ENCODE results near the gene ARHGAP44.

Gene ARHGAP44

GRCh38 chr17:12789481-12790248 is at the start of gene ARHGAP44:
ARHGAP44 (plus strand) TSS chr17:12789498; CDS start chr17:12789839, 341 bp downstream.
- DNase-seq, result no peak

GRCh38 chr17:12739500-12739899 is 49.8 kb upstream of the ARHGAP44 start:
- DNase-seq, result no peak

- no peak for DNase-seq
Measured at GRCh38 chr17:12743046-12743445, 46.3 kb upstream of the ARHGAP44 start.

- DNase-seq, result no peak
Measured at GRCh38 chr17:12744298-12744697, 45.0 kb upstream of the ARHGAP44 start.

- DNase-seq, result no peak
Measured at GRCh38 chr17:12744786-12745185, 44.5 kb upstream of the ARHGAP44 start.

GRCh38 chr17:12745486-12745885 is 43.8 kb upstream of the ARHGAP44 start:
- no peak for DNase-seq

- no peak for DNase-seq
Measured at GRCh38 chr17:12756786-12757185, 32.5 kb upstream of the ARHGAP44 start.

GRCh38 chr17:12759090-12759489 is 30.2 kb upstream of the ARHGAP44 start:
- DNase-seq, result no peak

- no peak for DNase-seq
Measured at GRCh38 chr17:12765548-12765947, 23.8 kb upstream of the ARHGAP44 start.

- DNase-seq, result no peak
Measured at GRCh38 chr17:12768255-12768654, 21.0 kb upstream of the ARHGAP44 start.

GRCh38 chr17:12769981-12770380 is 19.3 kb upstream of the ARHGAP44 start:
- DNase-seq, result no peak

- DNase-seq, result no peak
Measured at GRCh38 chr17:12773153-12773552, 16.1 kb upstream of the ARHGAP44 start.

GRCh38 chr17:12789075-12789480 is 220 bp upstream of the ARHGAP44 start:
- no peak for DNase-seq

- DNase-seq, result no peak
Measured at GRCh38 chr17:12790249-12791106, 1.2 kb downstream of the ARHGAP44 start.

GRCh38 chr17:12794919-12795532 is 5.7 kb downstream of the ARHGAP44 start:
- DNase-seq, result no peak

- no peak for DNase-seq
Measured at GRCh38 chr17:12800855-12801365, 11.6 kb downstream of the ARHGAP44 start.

- DNase-seq, result no peak
Measured at GRCh38 chr17:12806630-12807029, 17.3 kb downstream of the ARHGAP44 start.

GRCh38 chr17:12808723-12809122 is 19.4 kb downstream of the ARHGAP44 start:
- no peak for DNase-seq

GRCh38 chr17:12812877-12813276 is 23.6 kb downstream of the ARHGAP44 start:
- DNase-seq, result no peak

GRCh38 chr17:12813664-12814063 is 24.4 kb downstream of the ARHGAP44 start:
- no peak for DNase-seq

GRCh38 chr17:12814718-12815117 is 25.4 kb downstream of the ARHGAP44 start:
- no peak for DNase-seq

GRCh38 chr17:12815642-12816141 is 26.4 kb downstream of the ARHGAP44 start:
- no peak for DNase-seq

GRCh38 chr17:12821376-12821940 is 32.2 kb downstream of the ARHGAP44 start:
- no peak for DNase-seq

Measured in activated effector memory CD4-positive, alpha-beta T cell treated with anti-CD3 and anti-CD28 coated beads, Interleukin-2, amount 50 U/mL, for 16 hours (primary cell).